ENCODE results near the gene FBXO21. TPM values are rescaled to one million over a fixed set of nuclear protein-coding genes. Genes with fewer than 3 reads are reported as not detected.

Gene FBXO21
- total RNA-seq, 4 donors from 2014 or later = 38.4 to 54.4 (median 48.6) TPM

DNA sequence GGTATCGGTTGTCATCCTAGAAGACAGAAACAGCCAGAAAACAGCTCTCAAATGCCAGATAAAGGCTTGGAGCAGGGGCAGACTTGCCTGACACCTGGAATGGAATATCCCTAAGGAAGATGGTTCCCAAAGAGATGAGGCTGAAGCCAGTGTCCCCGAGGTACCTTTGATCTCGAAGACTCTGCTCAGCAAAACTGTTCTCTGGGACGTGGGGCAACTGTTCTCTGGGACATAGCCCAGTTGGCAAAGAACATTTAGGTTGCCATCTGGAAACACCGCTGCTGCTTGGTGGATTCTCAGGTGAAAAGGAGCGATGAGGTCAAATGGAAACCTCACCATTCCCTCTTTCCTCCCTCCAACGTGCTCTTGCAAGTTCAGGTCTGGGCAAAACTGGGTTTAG is 27.9 kb upstream of the FBXO21 start:
- H3K4me3 ChIP-seq = no peak overlapping the region
- TF ChIP-seq, protein P1, sequence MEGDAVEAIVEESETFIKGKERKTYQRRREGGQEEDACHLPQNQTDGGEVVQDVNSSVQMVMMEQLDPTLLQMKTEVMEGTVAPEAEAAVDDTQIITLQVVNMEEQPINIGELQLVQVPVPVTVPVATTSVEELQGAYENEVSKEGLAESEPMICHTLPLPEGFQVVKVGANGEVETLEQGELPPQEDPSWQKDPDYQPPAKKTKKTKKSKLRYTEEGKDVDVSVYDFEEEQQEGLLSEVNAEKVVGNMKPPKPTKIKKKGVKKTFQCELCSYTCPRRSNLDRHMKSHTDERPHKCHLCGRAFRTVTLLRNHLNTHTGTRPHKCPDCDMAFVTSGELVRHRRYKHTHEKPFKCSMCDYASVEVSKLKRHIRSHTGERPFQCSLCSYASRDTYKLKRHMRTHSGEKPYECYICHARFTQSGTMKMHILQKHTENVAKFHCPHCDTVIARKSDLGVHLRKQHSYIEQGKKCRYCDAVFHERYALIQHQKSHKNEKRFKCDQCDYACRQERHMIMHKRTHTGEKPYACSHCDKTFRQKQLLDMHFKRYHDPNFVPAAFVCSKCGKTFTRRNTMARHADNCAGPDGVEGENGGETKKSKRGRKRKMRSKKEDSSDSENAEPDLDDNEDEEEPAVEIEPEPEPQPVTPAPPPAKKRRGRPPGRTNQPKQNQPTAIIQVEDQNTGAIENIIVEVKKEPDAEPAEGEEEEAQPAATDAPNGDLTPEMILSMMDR (IDR thresholded peaks at IDR 0.05) = no peak
- no peak for TF ChIP-seq POLR2A (IDR thresholded peaks at IDR 0.05)
- H3K4me1 ChIP-seq = peaks cover 0 to 1% (median 0%) of the 10 kb centered on the region in 3 donors
- H3K27ac ChIP-seq = no peak overlapping the region
- intact Hi-C loops (cut with DNase I) = no loop called here
- peaks cover 0 to 32% (median 0%) of the 10 kb centered on the region in 4 donors for H3K27me3 ChIP-seq
- no peaks in the 10 kb centered on the region for H3K9me3 ChIP-seq
- 77 to 79% methylated on average over 6 to 7 of the region's 7 CpGs for WGBS, 2 donors
- no peak for DNase-seq
- no peaks in the 10 kb centered on the region for H3K36me3 ChIP-seq

DNA sequence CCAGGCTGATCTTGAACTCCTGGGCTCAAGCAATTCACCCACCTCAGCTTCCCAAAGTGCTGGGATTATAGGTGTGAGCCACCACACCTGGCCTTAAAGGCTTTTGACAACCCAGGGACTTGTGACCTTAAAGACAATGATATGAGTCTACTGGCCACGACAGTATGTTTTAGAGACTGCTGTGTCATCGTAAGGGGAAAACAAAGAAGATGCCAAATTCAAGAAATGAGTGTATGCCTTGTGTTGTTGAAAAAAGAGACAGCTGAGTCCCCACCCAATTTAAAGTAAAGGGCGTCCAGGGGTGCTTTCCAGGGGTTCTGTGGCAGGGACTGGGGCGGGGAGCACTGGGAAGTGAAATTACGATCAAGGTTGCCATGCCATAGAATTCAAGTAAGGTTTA is 26.4 kb upstream of the FBXO21 start:
- intact Hi-C loops (cut with DNase I) = no loop called here
- Histone ChIP-seq H3K4me1 (peaks cover 0 to 6% (median 0%) of the 10 kb centered on the region in 3 donors), H3K9me3 (no peaks in the 10 kb centered on the region), H3K4me3 (no peak overlapping the region), H3K27ac (no peak overlapping the region), H3K27me3 (peaks cover 0 to 32% (median 0%) of the 10 kb centered on the region in 4 donors), H3K36me3 (no peaks in the 10 kb centered on the region)
- DNase-seq = no peak
- WGBS, 2 donors = 66 to 82% methylated on average over 5 of the region's 5 CpGs
- TF ChIP-seq, protein P1 (IDR thresholded peaks at IDR 0.05) = no peak
- no peak for TF ChIP-seq POLR2A (IDR thresholded peaks at IDR 0.05)

DNA sequence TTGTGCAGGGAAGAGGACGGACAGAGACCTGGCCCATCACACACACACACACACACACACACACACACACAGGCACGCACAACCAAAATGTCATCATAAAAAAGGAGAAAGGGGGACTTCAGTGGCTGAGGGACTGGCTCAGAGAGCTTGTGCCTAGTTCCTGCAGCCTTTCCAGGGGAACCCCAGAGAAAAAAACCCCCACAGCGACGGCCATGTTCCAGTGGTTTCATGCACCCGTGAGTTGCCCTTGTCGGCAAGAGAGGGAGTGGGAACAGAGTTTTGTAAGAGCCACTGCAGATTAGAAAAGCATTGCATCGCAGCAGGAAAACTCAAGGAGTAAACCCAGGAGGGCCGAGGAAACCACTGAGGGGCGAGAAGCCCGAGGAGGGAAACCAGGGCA is 24.5 kb upstream of the FBXO21 start:
- Histone ChIP-seq H3K9me3 (no peaks in the 10 kb centered on the region), H3K36me3 (no peaks in the 10 kb centered on the region), H3K4me1 (peaks cover 0 to 6% (median 0%) of the 10 kb centered on the region in 3 donors), H3K27ac (no peak overlapping the region), H3K4me3 (no peak overlapping the region), H3K27me3 (peaks cover 0 to 35% (median 0%) of the 10 kb centered on the region in 4 donors)
- no peak for TF ChIP-seq POLR2A (IDR thresholded peaks at IDR 0.05)
- TF ChIP-seq, protein P1 (IDR thresholded peaks at IDR 0.05) = no peak
- 75 to 78% methylated on average over 7 to 10 of the region's 10 CpGs for WGBS, 2 donors
- intact Hi-C loops (cut with DNase I) = loop anchor here (5.0 kb wide), 1 partner anchor 623 kb away; no protein-coding TSS in a partner anchor
- DNase-seq = no peak

DNA sequence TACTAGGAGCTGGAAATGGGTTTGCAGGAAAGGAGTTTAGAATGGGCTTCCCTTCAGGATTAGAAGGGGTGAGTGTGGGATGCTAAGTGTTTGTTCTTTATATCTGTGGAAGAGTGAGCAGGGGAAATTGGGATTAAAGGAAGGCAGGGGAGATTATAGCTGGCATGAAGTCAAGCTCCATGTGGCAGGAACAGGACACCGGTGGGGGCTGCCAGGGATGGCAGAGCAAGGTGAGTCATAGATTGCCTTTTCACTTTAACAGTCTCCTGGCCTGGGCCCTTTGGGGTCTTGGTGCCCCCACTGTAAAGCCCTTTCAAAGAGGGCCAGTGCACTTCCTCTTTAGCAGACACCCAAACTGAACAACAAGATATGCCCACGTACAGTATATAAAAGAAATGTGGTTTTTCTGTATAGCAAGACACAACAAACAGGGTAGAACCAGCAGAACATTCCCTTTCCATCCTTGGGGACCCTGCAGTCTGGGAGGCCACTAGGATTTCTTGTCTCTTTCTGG is 23.1 kb upstream of the FBXO21 start:
- intact Hi-C loops (cut with DNase I) = loop anchor here (5.0 kb wide), 1 partner anchor 624 kb away; no protein-coding TSS in a partner anchor

DNA sequence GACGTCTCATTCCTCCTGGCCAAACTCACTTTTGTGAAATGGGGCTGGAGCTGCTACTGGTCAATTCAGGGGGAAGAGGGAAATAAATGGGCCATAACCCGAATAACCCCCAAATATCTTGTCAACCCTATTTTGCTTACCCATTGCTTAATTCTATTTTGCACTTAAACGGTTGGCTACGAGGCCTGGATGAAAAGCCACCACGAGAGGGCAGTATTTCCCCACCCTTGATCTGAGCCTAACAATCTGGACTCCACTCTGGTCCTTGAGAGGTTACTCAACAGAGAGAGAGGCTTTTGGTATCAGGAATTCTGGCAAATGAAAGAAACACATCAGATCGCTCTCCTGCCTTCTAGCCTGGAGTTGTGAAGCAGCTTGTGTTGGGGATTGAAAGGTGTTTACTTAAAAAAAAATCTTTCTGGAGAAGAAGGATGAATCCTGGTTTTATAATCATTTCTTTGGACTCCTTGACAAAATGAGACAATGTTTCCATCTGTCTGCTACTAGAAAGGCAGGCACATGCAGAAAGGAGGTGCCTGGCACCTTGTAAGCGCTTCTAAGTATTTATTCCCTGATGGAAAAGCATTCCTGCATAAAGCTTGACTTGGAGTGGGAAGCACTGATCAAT is 22.4 kb upstream of the FBXO21 start:
- intact Hi-C loops (cut with DNase I) = loop anchor here (5.0 kb wide), 1 partner anchor 625 kb away; no protein-coding TSS in a partner anchor
- Histone ChIP-seq H3K4me1 (peaks cover 0 to 6% (median 0%) of the 10 kb centered on the region in 3 donors), H3K27me3 (peaks cover 0 to 45% (median 0%) of the 10 kb centered on the region in 4 donors), H3K27ac (no peak overlapping the region), H3K4me3 (no peak overlapping the region), H3K9me3 (no peaks in the 10 kb centered on the region), H3K36me3 (no peaks in the 10 kb centered on the region)
- TF ChIP-seq POLR2A (IDR thresholded peaks at IDR 0.05) = no peak
- TF ChIP-seq, protein P1 (IDR thresholded peaks at IDR 0.05) = peak; percentile 76 to 92 (median 82)
- no peak for DNase-seq
- 5 to 18% methylated on average over 6 to 7 of the region's 7 CpGs for WGBS, 2 donors

More for the DNA sequence above, 23.1 kb upstream of the FBXO21 start:
- TF ChIP-seq, protein P1 (IDR thresholded peaks at IDR 0.05) = no peak
- no peak for TF ChIP-seq POLR2A (IDR thresholded peaks at IDR 0.05)
- H3K4me3 ChIP-seq = no peak overlapping the region
- peaks cover 0 to 6% (median 0%) of the 10 kb centered on the region in 3 donors for H3K4me1 ChIP-seq
- no peak overlapping the region for H3K27ac ChIP-seq
- H3K27me3 ChIP-seq = peaks cover 0 to 45% (median 0%) of the 10 kb centered on the region in 4 donors
- DNase-seq = no peak
- 25 to 31% methylated on average over 2 of the region's 2 CpGs for WGBS, 2 donors
- no peaks in the 10 kb centered on the region for H3K36me3 ChIP-seq
- no peaks in the 10 kb centered on the region for H3K9me3 ChIP-seq
